Brain microvascular endothelial cell (primary cell): ENCODE measurements around the gene ATG2A.

ENCODE experiments used
- DNase-seq: peaks from one replicate; pipeline ENCODE4 v3.0.0-alpha.2; 2020
- H3K27ac ChIP-seq: fragments of 250-450 bp; sonication (Bioruptor Pico); 2 replicates; pipeline ENCODE4 v1.5.1; 2020; ENCODE audit warnings: mild to moderate bottlenecking, moderate library complexity
- H3K27me3 ChIP-seq: fragments of 250-450 bp; sonication (Bioruptor Pico); replicated peaks from 2 replicates; pipeline ENCODE4 v1.5.1; 2020; ENCODE audit warnings: mild to moderate bottlenecking
- H3K36me3 ChIP-seq: fragments of 250-450 bp; sonication (Bioruptor Pico); replicated peaks from 2 replicates; pipeline ENCODE4 v1.5.1; 2020; ENCODE audit warnings: mild to moderate bottlenecking
- H3K4me3 ChIP-seq: 2 replicates; pipeline ENCODE4 v1.5.1; 2011; ENCODE audit warnings: low read depth, mild to moderate bottlenecking, control low read depth, low read length, moderate library complexity
- in situ Hi-C: cut with HindIII; loops from 2 replicates; pipeline ENCODE4 v1.10.0; 2017; ENCODE audit warnings: low sequenced_read_pairs, low pct_ligation_motif_present
- TF ChIP-seq, protein P1 (sequence below): IDR thresholded peaks from 2 replicates; pipeline ENCODE4 v1.5.1; 2011; ENCODE audit warnings: low read depth, mild to moderate bottlenecking, moderate library complexity, low read length, control low read depth, inconsistent platforms; ENCODE audit errors: missing control alignments

The ATG2A gene

GRCh38 chr11:64887757-64888405 lies 29.1 kb downstream of the ATG2A start:
- TF ChIP-seq, protein P1, sequence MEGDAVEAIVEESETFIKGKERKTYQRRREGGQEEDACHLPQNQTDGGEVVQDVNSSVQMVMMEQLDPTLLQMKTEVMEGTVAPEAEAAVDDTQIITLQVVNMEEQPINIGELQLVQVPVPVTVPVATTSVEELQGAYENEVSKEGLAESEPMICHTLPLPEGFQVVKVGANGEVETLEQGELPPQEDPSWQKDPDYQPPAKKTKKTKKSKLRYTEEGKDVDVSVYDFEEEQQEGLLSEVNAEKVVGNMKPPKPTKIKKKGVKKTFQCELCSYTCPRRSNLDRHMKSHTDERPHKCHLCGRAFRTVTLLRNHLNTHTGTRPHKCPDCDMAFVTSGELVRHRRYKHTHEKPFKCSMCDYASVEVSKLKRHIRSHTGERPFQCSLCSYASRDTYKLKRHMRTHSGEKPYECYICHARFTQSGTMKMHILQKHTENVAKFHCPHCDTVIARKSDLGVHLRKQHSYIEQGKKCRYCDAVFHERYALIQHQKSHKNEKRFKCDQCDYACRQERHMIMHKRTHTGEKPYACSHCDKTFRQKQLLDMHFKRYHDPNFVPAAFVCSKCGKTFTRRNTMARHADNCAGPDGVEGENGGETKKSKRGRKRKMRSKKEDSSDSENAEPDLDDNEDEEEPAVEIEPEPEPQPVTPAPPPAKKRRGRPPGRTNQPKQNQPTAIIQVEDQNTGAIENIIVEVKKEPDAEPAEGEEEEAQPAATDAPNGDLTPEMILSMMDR: peak; percentile 83
- no peaks in the 10 kb centered on the region for H3K27me3 ChIP-seq
- H3K27ac ChIP-seq: no peak overlapping the region
- in situ Hi-C loops: no loop called here
- H3K4me3 ChIP-seq: peak overlapping the region; percentile 42
- H3K36me3 ChIP-seq: no peaks in the 10 kb centered on the region
- DNase-seq: peak; percentile 27

DNA sequence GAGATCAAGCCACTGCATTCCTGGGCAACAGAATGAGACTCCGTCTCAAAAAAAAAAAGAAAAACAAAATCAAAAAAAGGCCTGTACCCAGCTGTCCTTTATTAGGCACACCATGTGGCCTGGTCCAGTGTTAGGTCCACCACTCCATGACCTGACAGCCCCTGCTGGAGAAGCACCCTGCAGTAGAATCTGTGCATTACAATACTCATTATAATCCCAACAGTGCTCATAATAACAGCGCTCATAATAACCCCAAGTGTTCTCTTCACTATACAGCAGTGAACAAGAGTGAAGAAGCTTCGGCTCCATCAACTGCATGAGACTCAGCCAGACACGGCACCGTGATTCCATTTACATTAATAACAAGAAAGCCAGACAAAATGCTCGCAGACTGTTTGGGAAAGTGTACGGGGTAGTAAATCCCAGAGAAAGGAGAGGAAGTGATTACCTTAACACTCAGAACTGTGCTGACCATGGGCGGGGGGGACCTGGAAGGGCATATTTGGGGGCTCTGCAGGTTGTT lies 29.7 kb downstream of the ATG2A start:
- in situ Hi-C loops: no loop called here
- no peak for DNase-seq
- Histone ChIP-seq H3K27me3 (no peaks in the 10 kb centered on the region), H3K27ac (no peak overlapping the region), H3K4me3 (no peak overlapping the region), H3K36me3 (no peaks in the 10 kb centered on the region)
- TF ChIP-seq, protein P1: no peak

- no peak overlapping the region for H3K4me3 ChIP-seq
- H3K36me3 ChIP-seq: no peaks in the 10 kb centered on the region
- peak overlapping the region; percentile 76 for H3K27ac ChIP-seq
- in situ Hi-C loops: no loop called here
- peak; percentile 89 for DNase-seq
- TF ChIP-seq, protein P1: no peak
- H3K27me3 ChIP-seq: no peaks in the 10 kb centered on the region
Measured at GRCh38 chr11:64885367-64886286, 31.4 kb downstream of the ATG2A start.

GRCh38 chr11:64884019-64884418 lies 33.0 kb downstream of the ATG2A start:
- no peak for DNase-seq
- H3K27me3 ChIP-seq: no peaks in the 10 kb centered on the region
- no peak overlapping the region for H3K4me3 ChIP-seq
- in situ Hi-C loops: no loop called here
- TF ChIP-seq, protein P1: no peak
- H3K36me3 ChIP-seq: no peaks in the 10 kb centered on the region
- H3K27ac ChIP-seq: no peak overlapping the region

DNA sequence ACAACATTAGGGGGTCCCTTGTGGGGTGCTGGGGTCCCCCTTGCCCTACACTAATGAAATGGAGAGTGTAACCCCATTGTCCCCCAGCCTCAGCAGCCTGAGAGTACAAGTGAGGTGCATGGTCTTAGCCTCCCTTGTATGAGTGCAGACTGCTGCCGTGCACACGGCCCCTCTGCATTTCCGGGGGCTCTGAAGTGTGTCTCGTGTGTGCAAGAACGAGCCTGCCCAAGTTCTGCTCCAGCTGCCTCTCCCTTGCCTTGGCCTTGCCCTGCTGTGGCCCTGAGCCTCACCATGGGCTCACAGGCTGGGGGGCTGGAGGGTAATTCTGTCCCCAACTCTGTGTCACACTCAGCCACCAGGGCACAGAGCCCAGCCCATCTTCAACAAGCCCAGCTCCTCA lies 33.4 kb downstream of the ATG2A start:
- Histone ChIP-seq H3K4me3 (no peak overlapping the region), H3K27ac (no peak overlapping the region), H3K27me3 (no peaks in the 10 kb centered on the region), H3K36me3 (no peaks in the 10 kb centered on the region)
- no peak for DNase-seq
- TF ChIP-seq, protein P1: no peak
- in situ Hi-C loops: no loop called here
